ENCODE results near the gene PRORP.
"Not testable (repeated sequence)": the region's sequence is repeated elsewhere in the genome, so short reads cannot be mapped to it uniquely, and the experiment has no call there.

The PRORP gene

GRCh38 chr14:35133542-35134328, 11.4 kb downstream of the PRORP start:
- intact Hi-C loops (cut with DNase I): no loop called here
- no peak for DNase-seq

- DNase-seq: peak in 1 of 42 donors; percentile 10
- intact Hi-C loops (cut with DNase I): loop anchor here (5.0 kb wide), 1 partner anchor 273 kb away; no protein-coding TSS in a partner anchor
Observed at GRCh38 chr14:35134329-35135123, 12.2 kb downstream of the PRORP start.

- DNase-seq: no peak
- intact Hi-C loops (cut with DNase I): loop anchor here (5.0 kb wide), 1 partner anchor 269 kb away; no protein-coding TSS in a partner anchor
Observed at GRCh38 chr14:35138585-35138984, 16.2 kb downstream of the PRORP start.

DNA sequence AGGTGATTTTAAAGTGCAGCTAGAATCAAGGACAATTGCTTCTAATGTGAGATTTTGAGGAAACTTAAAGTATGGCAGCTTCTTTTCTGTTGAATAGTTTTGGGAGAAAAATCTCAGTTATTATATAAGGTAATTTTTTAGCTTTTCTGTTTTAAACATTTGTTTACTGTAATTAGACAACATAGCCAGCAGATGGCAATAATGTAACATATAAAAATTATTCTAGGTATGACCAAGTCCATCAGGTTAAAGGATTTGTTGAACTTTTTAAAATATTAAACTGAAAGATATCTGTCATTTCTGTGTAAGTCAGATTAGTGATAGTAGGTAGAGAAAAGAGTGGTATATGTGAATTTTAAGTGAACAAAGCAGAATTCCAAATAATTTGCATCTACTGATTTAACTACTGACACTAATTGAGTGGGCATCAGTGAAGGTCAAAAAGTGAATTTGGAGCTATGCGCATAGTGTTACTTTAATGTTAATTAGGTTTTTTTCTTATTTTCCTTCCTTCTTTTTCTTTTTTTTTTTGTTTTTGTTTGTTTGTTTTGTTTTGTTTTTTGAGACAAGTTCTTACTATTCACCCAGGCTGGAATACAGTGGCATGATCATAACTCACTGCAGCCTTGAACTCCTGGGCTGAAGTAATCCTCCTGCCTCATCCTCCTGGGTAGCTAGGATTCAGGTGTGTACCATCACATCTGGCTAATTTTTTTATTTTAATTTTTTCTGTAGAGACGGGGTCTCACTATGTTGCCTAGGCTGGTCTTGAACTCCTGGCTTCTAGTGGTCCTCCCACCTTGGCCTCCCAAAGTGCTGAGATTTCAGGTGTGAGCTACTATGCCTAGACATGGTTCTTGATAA, 18.6 kb downstream of the PRORP start:
- DNase-seq: no peak
- intact Hi-C loops (cut with DNase I): loop anchor here (5.0 kb wide), 1 partner anchor 276 kb away; no protein-coding TSS in a partner anchor

- intact Hi-C loops (cut with DNase I): loop anchor here (5.0 kb wide), 1 partner anchor 273 kb away; no protein-coding TSS in a partner anchor
- no peak for DNase-seq
Observed at GRCh38 chr14:35144029-35144428, 21.7 kb downstream of the PRORP start.

DNA sequence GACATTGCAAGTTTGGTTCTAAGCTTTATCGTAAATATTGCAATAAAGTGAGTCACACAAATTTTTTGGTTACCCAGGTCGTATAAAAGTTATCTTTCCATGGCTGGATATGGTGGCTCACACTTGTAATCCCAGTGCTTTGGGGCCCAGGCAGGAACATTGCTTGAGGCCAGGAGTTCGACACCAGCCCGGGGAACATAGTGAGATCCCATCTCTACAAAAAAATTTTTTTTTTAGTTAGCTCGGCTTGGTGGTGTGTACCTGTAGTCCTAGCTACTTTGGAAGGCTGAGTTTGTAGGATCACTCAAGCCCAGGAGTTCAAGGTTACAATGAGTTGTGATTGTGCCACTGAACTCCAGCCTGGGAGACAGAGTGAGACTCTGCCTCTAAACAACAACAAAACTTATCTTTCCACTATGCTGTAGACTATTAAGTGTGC, 24.4 kb downstream of the PRORP start:
- no peak for DNase-seq
- intact Hi-C loops (cut with DNase I): no loop called here

DNA sequence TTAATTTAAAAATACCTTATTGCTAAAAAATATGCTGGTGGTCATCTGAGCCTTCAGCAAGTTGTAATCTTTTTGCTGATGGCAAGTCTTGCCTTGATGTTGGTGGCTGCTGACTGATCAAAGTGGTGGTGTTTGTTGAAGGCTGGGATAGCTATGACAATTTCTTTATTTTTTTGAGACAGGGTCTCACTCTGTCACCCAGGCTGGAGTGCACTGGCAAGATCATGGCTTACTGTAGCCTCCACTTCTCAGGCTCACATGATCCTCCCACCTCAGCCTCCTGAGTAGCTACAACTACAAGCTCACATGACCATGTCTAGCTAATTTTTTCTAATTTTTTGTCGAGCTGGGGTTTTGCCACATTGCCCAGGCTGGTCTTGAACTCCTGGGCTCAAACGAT, 24.8 kb downstream of the PRORP start:
- no peak for DNase-seq
- intact Hi-C loops (cut with DNase I): no loop called here

DNA sequence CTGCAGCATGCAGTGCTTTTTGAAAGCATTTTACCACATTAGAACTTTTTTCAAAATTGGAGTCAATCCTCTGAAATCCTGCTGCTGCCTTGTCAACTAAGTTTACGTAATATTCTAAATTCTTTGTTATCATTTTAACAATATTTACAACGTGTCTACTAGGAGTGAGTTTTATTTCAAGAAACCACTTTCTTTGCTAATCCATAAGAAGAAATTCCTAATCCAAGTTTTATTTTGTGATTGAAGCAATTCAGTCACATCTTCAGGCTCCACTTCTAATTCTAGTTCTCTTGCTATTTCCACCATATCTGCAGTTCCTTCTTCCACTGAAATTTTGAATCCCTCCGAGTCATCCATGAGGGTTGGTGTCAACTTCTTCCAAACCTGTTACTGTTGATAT, 25.4 kb downstream of the PRORP start:
- intact Hi-C loops (cut with DNase I): no loop called here
- DNase-seq: no peak

- intact Hi-C loops (cut with DNase I): no loop called here
- DNase-seq: no peak
Observed at GRCh38 chr14:35149239-35149638, 26.9 kb downstream of the PRORP start.

DNA sequence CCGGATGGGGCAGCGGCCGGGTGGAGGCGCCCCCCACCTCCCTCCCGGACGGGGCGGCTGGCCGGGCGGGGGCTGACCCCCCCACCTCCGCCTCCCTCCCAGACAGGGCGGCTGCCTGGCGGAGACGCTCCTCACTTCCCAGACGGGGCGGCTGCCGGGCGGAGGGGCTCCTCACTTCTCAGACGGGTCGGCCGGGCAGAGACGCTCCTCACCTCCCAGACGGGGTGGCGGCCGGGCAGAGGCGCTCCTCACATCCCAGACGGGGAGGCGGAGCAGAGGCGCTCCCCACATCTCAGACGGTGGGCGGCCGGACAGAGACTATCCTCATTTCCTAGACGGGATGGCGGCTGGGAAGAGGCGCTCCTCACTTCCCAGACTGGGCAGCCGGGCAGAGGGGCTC, 30.2 kb downstream of the PRORP start:
- DNase-seq; intact Hi-C loops (cut with DNase I): not testable (repeated sequence)

DNA sequence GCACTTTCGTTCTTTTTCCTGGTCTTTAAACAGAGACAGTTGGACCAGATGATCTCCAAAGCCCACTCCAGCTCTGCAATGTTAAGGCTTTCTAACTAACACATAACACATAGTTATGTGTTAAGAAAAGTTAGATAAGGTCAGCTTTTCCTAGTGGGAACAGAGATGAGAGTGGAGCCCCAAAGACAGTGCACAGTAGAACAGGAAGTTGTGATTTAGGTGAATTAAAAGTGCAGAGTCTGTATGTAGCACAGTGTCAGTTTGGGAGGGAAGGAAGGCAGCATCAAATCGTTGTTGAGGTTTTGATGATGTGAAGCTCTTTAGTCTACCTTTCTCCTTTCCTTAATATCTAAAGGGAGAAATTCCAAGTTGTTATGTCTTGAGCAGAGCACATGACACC, 31.7 kb downstream of the PRORP start:
- intact Hi-C loops (cut with DNase I): no loop called here
- no peak for DNase-seq

- DNase-seq: no peak
- intact Hi-C loops (cut with DNase I): no loop called here
Observed at GRCh38 chr14:35155962-35156361, 33.6 kb downstream of the PRORP start.

DNA sequence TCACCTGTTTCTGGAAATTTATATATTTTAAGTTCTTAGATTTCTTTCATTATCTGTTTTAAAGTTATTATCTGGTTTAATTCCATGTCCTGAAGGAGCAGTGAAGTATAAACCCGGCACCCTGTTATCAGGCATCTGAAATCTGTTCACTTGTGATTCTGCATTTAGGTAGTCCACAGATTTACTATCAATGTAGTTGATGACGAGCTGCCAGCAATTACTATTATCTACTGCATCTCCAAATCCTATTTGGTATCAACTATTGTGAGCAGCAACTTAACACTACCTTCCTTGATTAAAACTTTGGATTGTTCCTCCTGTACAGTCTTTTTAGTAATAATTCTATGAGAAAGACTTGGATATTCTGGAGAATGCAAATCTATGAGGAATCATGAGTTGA, 36.1 kb downstream of the PRORP start:
- intact Hi-C loops (cut with DNase I): no loop called here

GRCh38 chr14:35158951-35159653, 36.8 kb downstream of the PRORP start:
- no peak for DNase-seq
- intact Hi-C loops (cut with DNase I): no loop called here

More for the DNA sequence above, 36.1 kb downstream of the PRORP start:
- no peak for DNase-seq

DNA sequence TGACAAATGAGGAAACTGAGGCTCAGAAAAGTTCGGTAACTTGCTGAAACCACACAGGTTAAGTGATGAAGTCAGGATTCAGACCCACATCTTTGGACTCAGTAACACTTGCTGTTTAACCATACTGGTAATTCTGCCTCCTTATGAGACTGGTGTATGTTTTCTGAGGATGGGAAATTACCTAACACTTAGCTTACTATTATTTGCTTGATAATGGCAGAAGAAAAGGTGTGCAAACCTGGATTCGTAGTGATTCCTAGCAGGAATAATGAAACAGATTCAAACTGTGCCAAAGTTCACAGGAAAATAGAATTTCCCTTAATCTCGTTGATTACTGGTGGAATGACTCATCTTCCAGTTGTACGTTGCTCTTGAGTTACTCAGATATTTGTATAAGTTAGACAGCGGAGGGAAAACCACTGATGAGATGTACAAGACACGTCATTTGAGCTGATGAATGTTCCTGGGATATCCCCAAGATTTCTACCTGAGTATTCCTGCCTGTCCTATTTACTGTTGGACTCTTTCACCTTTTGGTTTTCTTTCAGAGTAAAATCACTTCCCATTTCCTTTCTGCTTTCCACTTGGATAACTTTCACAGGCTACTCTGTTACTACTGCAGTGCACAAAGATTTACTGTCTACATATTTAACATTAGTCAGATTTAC, 37.5 kb downstream of the PRORP start:
- DNase-seq: no peak
- intact Hi-C loops (cut with DNase I): no loop called here

DNA sequence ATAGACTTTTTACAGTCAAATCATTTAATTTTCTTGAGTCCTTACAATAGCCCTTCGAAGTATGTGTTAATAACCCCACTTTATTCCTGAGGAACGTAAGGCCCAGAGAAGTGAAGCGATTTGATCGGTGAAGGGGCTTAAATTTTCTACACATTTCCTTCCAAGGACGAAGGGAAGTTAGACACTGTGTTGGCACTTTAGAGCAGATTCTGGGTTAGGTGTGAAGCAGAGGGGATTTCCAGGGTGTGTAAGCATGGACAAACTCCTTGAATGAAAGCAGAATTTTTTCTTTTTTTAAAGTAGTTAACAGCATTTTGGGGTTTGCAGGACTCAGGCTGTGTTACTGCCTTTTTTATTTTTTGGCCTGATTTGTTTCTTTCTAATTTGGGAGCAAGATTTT, 38.9 kb downstream of the PRORP start:
- intact Hi-C loops (cut with DNase I): no loop called here
- no peak for DNase-seq

GRCh38 chr14:35163384-35163783, 41.0 kb downstream of the PRORP start:
- no peak for DNase-seq
- intact Hi-C loops (cut with DNase I): no loop called here

DNA sequence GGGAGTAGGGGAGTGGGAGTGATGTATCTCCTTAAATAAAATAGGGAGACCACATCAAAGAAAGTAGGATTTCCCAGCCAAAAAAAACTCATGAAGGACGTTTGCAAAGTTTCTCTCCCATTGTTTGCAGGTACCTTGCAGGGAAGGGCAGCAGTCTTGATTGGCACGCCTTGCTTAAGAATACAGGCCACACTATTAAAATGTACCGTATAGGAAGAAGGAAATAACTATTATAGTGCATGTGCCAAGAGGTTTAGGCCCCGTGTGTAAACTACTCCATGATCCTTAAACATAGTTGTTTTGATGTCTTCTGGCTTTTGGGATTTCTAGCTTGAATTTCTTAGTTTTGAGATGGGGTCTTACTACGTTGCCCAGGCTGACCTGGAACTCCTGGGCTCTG, 42.5 kb downstream of the PRORP start:
- DNase-seq: no peak
- intact Hi-C loops (cut with DNase I): no loop called here
